Duodenal mucosa (tissue), 2 donors: ENCODE measurements around the gene FBLN2.

Experiments
- H3K27ac ChIP-seq: one replicate; pipeline ENCODE4 v1.7.0; 2013; ENCODE audit warnings: low read depth, low read length
- H3K27me3 ChIP-seq, 2 donors: one replicate each; pipeline ENCODE4 v1.7.0; 2013; ENCODE audit warnings: low read length in 2 of 2, control low read depth in 1 of 2; ENCODE audit not compliant: insufficient read depth in 2 of 2, control insufficient read depth in 1 of 2
- H3K36me3 ChIP-seq, 2 donors: one replicate each; pipeline ENCODE4 v1.7.0; 2013; ENCODE audit warnings: low read length in 2 of 2, control low read depth in 1 of 2; ENCODE audit not compliant: insufficient read depth in 2 of 2, control insufficient read depth in 1 of 2
- H3K4me1 ChIP-seq, 2 donors: one replicate each; pipeline ENCODE4 v1.7.0; 2013; ENCODE audit warnings: low read length in 2 of 2, control low read depth in 1 of 2; ENCODE audit not compliant: insufficient read depth in 2 of 2, control insufficient read depth in 1 of 2
- H3K4me3 ChIP-seq, 2 donors: one replicate each; pipeline ENCODE4 v1.7.0; 2013; ENCODE audit warnings: low read length in 2 of 2, low read depth in 1 of 2
- H3K9ac ChIP-seq, 2 donors: one replicate each; pipeline ENCODE4 v1.7.0; 2013; ENCODE audit warnings: low read length in 2 of 2, low read depth in 1 of 2
- H3K9me3 ChIP-seq, 2 donors: one replicate each; pipeline ENCODE4 v1.7.0; 2013; ENCODE audit warnings: low read length in 2 of 2, control low read depth in 1 of 2; ENCODE audit not compliant: control insufficient read depth in 1 of 2

The FBLN2 gene

GRCh38 chr3:13590841-13591520 is 42.1 kb downstream of the FBLN2 start:
- Histone ChIP-seq H3K9ac (no peak overlapping the region), H3K4me1 (no peaks in the 10 kb centered on the region), H3K4me3 (no peak overlapping the region), H3K36me3 (no peaks in the 10 kb centered on the region), H3K27me3 (no peaks in the 10 kb centered on the region), H3K9me3 (no peaks in the 10 kb centered on the region), H3K27ac (no peak overlapping the region)

- Histone ChIP-seq H3K4me3 (no peak overlapping the region), H3K27ac (no peak overlapping the region), H3K9me3 (no peaks in the 10 kb centered on the region), H3K27me3 (peaks cover 0 to 3% of the 10 kb centered on the region in 2 donors), H3K4me1 (no peaks in the 10 kb centered on the region), H3K36me3 (no peaks in the 10 kb centered on the region), H3K9ac (no peak overlapping the region)
These were observed 44.7 kb downstream of the FBLN2 start for GRCh38 chr3:13593615-13594014.

DNA sequence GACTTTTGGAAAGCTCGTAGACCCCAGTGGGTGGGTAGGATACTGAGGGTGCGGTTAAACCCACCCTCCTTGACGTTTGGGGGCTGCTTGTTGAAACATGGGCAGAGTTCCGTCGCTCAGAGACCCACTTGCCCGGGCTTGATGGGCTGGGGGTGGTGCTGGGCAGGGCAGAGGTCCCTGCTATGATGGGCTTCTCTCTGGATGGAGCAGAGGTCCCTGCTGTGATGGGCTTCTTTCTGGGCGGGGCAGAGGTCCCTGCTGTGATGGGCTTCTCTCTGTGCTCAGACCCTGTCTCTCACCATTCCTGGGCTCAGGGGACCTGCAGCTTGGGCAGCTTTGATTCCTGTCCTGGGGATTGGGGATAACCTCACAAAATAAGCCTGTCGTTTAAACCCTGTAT is 45.2 kb downstream of the FBLN2 start:
- H3K4me3 ChIP-seq: no peak overlapping the region
- no peaks in the 10 kb centered on the region for H3K4me1 ChIP-seq
- no peaks in the 10 kb centered on the region for H3K36me3 ChIP-seq
- H3K9ac ChIP-seq: no peak overlapping the region
- H3K27me3 ChIP-seq: peaks cover 0 to 3% of the 10 kb centered on the region in 2 donors
- no peak overlapping the region for H3K27ac ChIP-seq
- no peaks in the 10 kb centered on the region for H3K9me3 ChIP-seq

GRCh38 chr3:13594991-13595421 is 46.1 kb downstream of the FBLN2 start:
- Histone ChIP-seq H3K9ac (no peak overlapping the region), H3K27ac (no peak overlapping the region), H3K9me3 (no peaks in the 10 kb centered on the region), H3K4me1 (no peaks in the 10 kb centered on the region), H3K4me3 (no peak overlapping the region), H3K36me3 (no peaks in the 10 kb centered on the region), H3K27me3 (peaks cover 0 to 3% of the 10 kb centered on the region in 2 donors)

- no peaks in the 10 kb centered on the region for H3K36me3 ChIP-seq
- no peak overlapping the region for H3K27ac ChIP-seq
- H3K9ac ChIP-seq: no peak overlapping the region
- no peaks in the 10 kb centered on the region for H3K4me1 ChIP-seq
- H3K27me3 ChIP-seq: peaks cover 0 to 3% of the 10 kb centered on the region in 2 donors
- no peak overlapping the region for H3K4me3 ChIP-seq
- no peaks in the 10 kb centered on the region for H3K9me3 ChIP-seq
These were observed 46.6 kb downstream of the FBLN2 start for GRCh38 chr3:13595485-13595884.

- Histone ChIP-seq H3K4me3 (no peak overlapping the region), H3K9ac (no peak overlapping the region), H3K36me3 (no peaks in the 10 kb centered on the region), H3K27me3 (peaks cover 0 to 3% of the 10 kb centered on the region in 2 donors), H3K4me1 (no peaks in the 10 kb centered on the region), H3K27ac (no peak overlapping the region), H3K9me3 (no peaks in the 10 kb centered on the region)
These were observed 47.7 kb downstream of the FBLN2 start for GRCh38 chr3:13596426-13597205.

DNA sequence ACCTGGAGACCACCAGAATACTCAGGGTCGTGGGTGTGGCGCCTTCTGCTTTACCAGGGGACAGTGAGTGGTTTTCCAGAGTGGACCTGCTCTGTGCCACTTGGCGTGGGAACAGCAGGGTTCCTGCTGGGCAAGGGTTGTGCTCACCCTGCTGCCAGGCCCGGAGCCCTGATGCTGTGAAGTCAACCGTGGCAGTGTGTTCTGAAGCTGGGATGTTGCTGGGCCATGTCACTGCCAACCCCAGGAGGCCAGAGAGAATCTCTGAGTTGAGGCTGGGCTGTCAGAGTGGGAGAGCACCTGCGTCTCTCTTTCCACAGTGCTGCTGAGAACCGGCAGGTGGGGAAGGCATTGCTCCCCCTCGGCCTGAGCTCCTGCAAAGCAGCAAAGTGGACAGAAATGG is 48.7 kb downstream of the FBLN2 start:
- Histone ChIP-seq H3K36me3 (no peaks in the 10 kb centered on the region), H3K9ac (no peak overlapping the region), H3K27ac (no peak overlapping the region), H3K27me3 (peaks cover 0 to 3% of the 10 kb centered on the region in 2 donors), H3K4me3 (no peak overlapping the region), H3K9me3 (no peaks in the 10 kb centered on the region), H3K4me1 (no peaks in the 10 kb centered on the region)

DNA sequence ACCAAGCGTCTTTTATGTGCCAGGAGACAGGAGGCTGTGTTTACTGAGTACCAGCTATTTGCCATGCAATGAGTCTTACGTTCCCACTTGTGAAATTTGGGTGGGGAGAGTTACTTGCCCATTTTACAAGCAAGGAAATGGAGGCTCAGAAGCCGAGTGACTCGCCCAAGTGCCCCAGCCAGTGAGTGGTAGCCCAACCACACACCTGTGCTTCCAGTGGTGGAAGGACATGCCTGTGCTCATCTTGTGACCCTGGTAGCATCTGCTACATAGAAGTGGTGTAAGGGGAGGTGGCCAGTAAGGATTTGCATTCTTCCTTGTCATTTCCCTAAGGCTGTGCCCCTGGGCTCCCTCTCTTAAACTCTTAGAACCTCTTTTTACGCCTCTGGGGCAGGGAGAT is 49.3 kb downstream of the FBLN2 start:
- peaks cover 0 to 3% of the 10 kb centered on the region in 2 donors for H3K27me3 ChIP-seq
- H3K4me1 ChIP-seq: no peaks in the 10 kb centered on the region
- no peaks in the 10 kb centered on the region for H3K9me3 ChIP-seq
- H3K27ac ChIP-seq: no peak overlapping the region
- H3K36me3 ChIP-seq: no peaks in the 10 kb centered on the region
- no peak overlapping the region for H3K4me3 ChIP-seq
- H3K9ac ChIP-seq: no peak overlapping the region

- H3K27ac ChIP-seq: no peak overlapping the region
- H3K27me3 ChIP-seq: peaks cover 0 to 3% of the 10 kb centered on the region in 2 donors
- no peak overlapping the region for H3K9ac ChIP-seq
- no peaks in the 10 kb centered on the region for H3K4me1 ChIP-seq
- H3K36me3 ChIP-seq: no peaks in the 10 kb centered on the region
- no peaks in the 10 kb centered on the region for H3K9me3 ChIP-seq
- H3K4me3 ChIP-seq: no peak overlapping the region
These were observed 50.3 kb downstream of the FBLN2 start for GRCh38 chr3:13598926-13599886.
